Gastroesophageal sphincter (tissue), 4 donors: Measurements from ENCODE around the gene GALNT10. TPM values are rescaled to one million over a fixed set of nuclear protein-coding genes. Genes with fewer than 3 reads are reported as not detected.

Source experiments
- ATAC-seq: fragments of 150-250 bp; one replicate; pipeline ENCODE4 v1.9.1; 2016; ENCODE audit warnings: mild to moderate bottlenecking, moderate library complexity
- H3K27ac ChIP-seq, 4 donors: fragments of 200-600 bp; sonication (generic) in 3 of 4; 1 replicate in 3 of 4; 2 replicates in 1 of 4; pipeline ENCODE4 v1.5.1; 2016 to 2019
- H3K27me3 ChIP-seq: fragments of 200-600 bp; sonication (generic); one replicate; pipeline ENCODE4 v1.5.1; 2019
- H3K36me3 ChIP-seq, 2 donors: fragments of 200-600 bp; sonication (generic); one replicate each; pipeline ENCODE4 v1.5.1; 2019; ENCODE audit warnings: control low read depth in 1 of 2
- H3K4me1 ChIP-seq, 3 donors: fragments of 200-600 bp; sonication (generic); 1 replicate in 2 of 3; 2 replicates in 1 of 3; pipeline ENCODE4 v1.5.1; 2016 to 2019; ENCODE audit warnings: control low read depth in 2 of 3
- H3K4me3 ChIP-seq, 2 donors: fragments of 200-600 bp; sonication (generic); one replicate each; pipeline ENCODE4 v1.5.1; 2019; ENCODE audit warnings: mild to moderate bottlenecking in 1 of 2, moderate library complexity in 1 of 2
- H3K9me3 ChIP-seq, 3 donors: fragments of 200-600 bp; sonication (generic); one replicate each; pipeline ENCODE4 v1.5.1; 2017 to 2019; ENCODE audit warnings: control low read depth in 2 of 3
- CTCF ChIP-seq, 4 experiments: fragments of 200-600 bp in 2 of 4; fragments of 450-650 bp in 2 of 4; sonication (generic) in 1 of 4; IDR thresholded peaks; one replicate each; pipeline ENCODE4 v1.5.1; 2017 to 2019; ENCODE audit warnings: antibody characterized with exemption in 4 of 4, mild to moderate bottlenecking in 2 of 4, moderate library complexity in 2 of 4
- EP300 ChIP-seq: sonication (generic); formaldehyde crosslinking; IDR thresholded peaks from one replicate; pipeline ENCODE4 v1.6.1; 2017; ENCODE audit warnings: antibody characterized with exemption, mild to moderate bottlenecking
- POLR2A ChIP-seq, 2 donors: fragments of 450-650 bp; IDR thresholded peaks; one replicate each; pipeline ENCODE4 v1.6.1; 2017; ENCODE audit warnings: antibody characterized with exemption in 2 of 2, mild to moderate bottlenecking in 2 of 2, moderate library complexity in 1 of 2
- POLR2AphosphoS5 ChIP-seq: sonication (generic); formaldehyde crosslinking; IDR thresholded peaks from one replicate; pipeline ENCODE4 v1.6.1; 2017; ENCODE audit warnings: antibody characterized with exemption
- whole genome bisulfite sequencing, 2 donors: methylation state at CpG; one replicate each; pipeline ENCODE4 v1.1.5; 2018; ENCODE audit warnings: low coverage in 1 of 2; 5-methylcytosine and 5-hydroxymethylcytosine counted together
- small RNA-seq, 4 donors: library from RNA; depleted of rRNA; stranded (forward); fragments of <200 nt; gene quantifications; one replicate each; pipeline ENCODE3, GENCODE V24; 2016
- total RNA-seq, 4 donors: library from RNA; depleted of rRNA; stranded (reverse); fragments of >200 nt; gene quantifications; one replicate each; pipeline ENCODE4 v1.1.0, GENCODE V29; 2016

Gene GALNT10
- total RNA-seq, 4 donors from 2014 or later, result 19.1 to 49.1 (median 34.0) TPM

DNA sequence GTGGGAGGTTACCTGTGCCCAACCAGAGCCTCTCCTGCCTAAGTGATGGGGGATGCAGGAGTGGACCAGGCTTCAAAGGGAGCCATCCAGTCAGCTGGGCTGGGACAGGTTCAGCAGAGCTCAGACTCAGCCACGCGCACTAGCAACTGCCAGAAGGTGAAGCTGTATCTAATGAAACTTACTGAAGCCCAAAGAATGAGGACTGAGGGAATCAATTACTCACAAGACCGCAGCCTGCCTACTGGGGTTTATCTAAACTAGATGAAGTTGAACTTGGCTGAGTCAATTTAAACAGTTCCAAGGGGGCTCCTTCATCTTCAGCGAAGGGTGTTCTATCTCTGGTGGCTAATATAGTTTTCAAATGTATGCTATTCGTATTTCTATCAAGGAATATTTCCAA lies 276.1 kb downstream of the GALNT10 start:
- H3K4me1 ChIP-seq, result no peaks in the 10 kb centered on the region
- no peaks in the 10 kb centered on the region for H3K9me3 ChIP-seq
- H3K27ac ChIP-seq, result no peak overlapping the region
- H3K4me3 ChIP-seq, result no peak overlapping the region
- TF ChIP-seq CTCF (IDR thresholded peaks at IDR 0.05) (no peak), POLR2A (IDR thresholded peaks at IDR 0.05) (no peak), POLR2AphosphoS5 (no peak), EP300 (no peak)
- H3K36me3 ChIP-seq, result peaks cover 0 to 10% of the 10 kb centered on the region in 2 donors
- H3K27me3 ChIP-seq, result peaks cover 33% of the 10 kb centered on the region
- ATAC-seq, result no peak
- WGBS, 2 donors, result 87 to 100% methylated on average over 2 to 5 of the region's 5 CpGs

DNA sequence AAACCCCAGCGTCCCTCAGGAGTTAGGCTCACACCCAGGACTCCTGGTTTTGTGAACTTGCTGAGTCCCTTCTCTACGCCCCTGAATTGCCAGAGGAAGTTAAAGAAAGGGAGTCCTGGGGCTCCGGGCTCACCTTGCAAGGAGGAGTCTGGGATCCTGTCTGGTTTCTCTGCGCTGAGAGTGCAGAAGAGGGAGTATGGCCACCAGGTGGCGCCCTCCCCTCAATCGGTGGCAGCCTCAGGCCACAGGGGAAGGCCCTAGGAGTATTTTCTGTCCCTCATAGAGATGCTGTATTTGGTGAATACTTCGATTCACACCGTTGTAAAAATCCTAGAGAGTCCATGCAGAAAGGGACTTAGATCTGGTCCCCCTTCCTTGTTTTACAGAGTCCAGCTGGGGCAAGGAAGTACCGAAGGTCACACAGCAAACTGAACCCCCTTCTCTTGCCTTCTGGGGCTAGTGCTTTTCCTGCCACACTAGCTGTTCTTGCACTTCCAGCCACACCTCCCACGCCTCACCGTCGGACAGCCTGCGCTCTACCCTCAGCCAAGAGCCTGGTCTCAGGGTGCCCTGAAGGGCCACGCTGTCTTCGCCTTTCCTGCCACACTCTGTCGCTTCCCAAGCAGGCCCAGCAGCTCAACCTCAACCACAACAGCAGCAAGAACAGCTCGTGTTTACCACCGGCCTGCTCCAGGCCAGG lies 277.3 kb downstream of the GALNT10 start:
- Histone ChIP-seq H3K27ac (no peak overlapping the region), H3K27me3 (peaks cover 44% of the 10 kb centered on the region), H3K4me3 (no peak overlapping the region), H3K9me3 (no peaks in the 10 kb centered on the region), H3K4me1 (peaks cover 0 to 2% (median 0%) of the 10 kb centered on the region in 3 donors), H3K36me3 (peaks cover 0 to 3% of the 10 kb centered on the region in 2 donors)
- 43 to 71% methylated on average over 7 to 17 of the region's 18 CpGs for WGBS, 2 donors
- TF ChIP-seq POLR2A (IDR thresholded peaks at IDR 0.05) (no peak), EP300 (no peak), POLR2AphosphoS5 (no peak), CTCF (IDR thresholded peaks at IDR 0.05) (peak; percentile 72 to 91 (median 78))
- ATAC-seq, result peak; percentile 78

- TF ChIP-seq POLR2AphosphoS5 (no peak), CTCF (IDR thresholded peaks at IDR 0.05) (no peak), POLR2A (IDR thresholded peaks at IDR 0.05) (no peak), EP300 (no peak)
- Histone ChIP-seq H3K27me3 (peaks cover 67% of the 10 kb centered on the region), H3K36me3 (no peaks in the 10 kb centered on the region), H3K4me3 (no peak overlapping the region), H3K9me3 (no peaks in the 10 kb centered on the region), H3K4me1 (peaks cover 0 to 24% (median 8%) of the 10 kb centered on the region in 3 donors), H3K27ac (no peak overlapping the region)
- WGBS, 2 donors, result 17 to 68% methylated on average over 1 to 2 of the region's 2 CpGs
- ATAC-seq, result no peak
Observed at GRCh38 chr5:154470137-154470536, 279.6 kb downstream of the GALNT10 start.

Small RNA genes within 50 kb of the gene (small RNA-seq; reads per million reads assigned to genes)
- 0.27 to 1.8 (median 0.46) reads per million in 4 donors for gene MIR1294
- gene RN7SL655P, result 0 reads per million in 4 donors

Other genes starting within 250 kb of the GALNT10 start
- gene FAM114A2, start 151.8 kb upstream of the GALNT10 start, total RNA-seq, result 10 to 100 TPM; 16.2 to 17.9 (median 17.6) TPM
- 10 to 100 TPM; 25.7 to 36.9 (median 27.0) TPM for gene MFAP3, start 151.8 kb upstream of the GALNT10 start, total RNA-seq